Tibial nerve (tissue), 4 donors: ENCODE measurements around the gene ZC3H13. TPM values are rescaled to one million over a fixed set of nuclear protein-coding genes. Genes with fewer than 3 reads are reported as not detected.

Experiments
- DNase-seq, 2 donors: peaks; one replicate each; pipeline ENCODE4 v3.0.0-alpha.2; 2019; ENCODE audit warnings: low spot score in 2 of 2
- H3K27ac ChIP-seq, 4 donors: fragments of 200-600 bp; sonication (generic) in 3 of 4; one replicate each; pipeline ENCODE4 v1.5.1; 2017 to 2019; ENCODE audit warnings: mild to moderate bottlenecking in 1 of 4
- H3K27me3 ChIP-seq, 2 donors: fragments of 200-600 bp; sonication (generic) in 1 of 2; one replicate each; pipeline versions ENCODE4 v1.5.1 to v1.6.0; 2017 to 2019
- H3K36me3 ChIP-seq, 3 donors: fragments of 200-600 bp; sonication (generic); one replicate each; pipeline ENCODE4 v1.5.1; 2018 to 2019
- H3K4me1 ChIP-seq, 4 donors: fragments of 200-600 bp; sonication (generic) in 3 of 4; one replicate each; pipeline ENCODE4 v1.5.1; 2017 to 2019
- H3K4me3 ChIP-seq, 4 donors: fragments of 200-600 bp; sonication (generic) in 3 of 4; one replicate each; pipeline ENCODE4 v1.5.1; 2017 to 2019; ENCODE audit warnings: mild to moderate bottlenecking in 1 of 4, moderate library complexity in 1 of 4
- H3K9me3 ChIP-seq, 4 donors: fragments of 200-600 bp; sonication (generic) in 3 of 4; one replicate each; pipeline ENCODE4 v1.5.1; 2017 to 2019
- EP300 ChIP-seq, 2 donors: sonication (generic); formaldehyde crosslinking; IDR thresholded peaks; one replicate each; pipeline ENCODE4 v1.6.1; 2017; ENCODE audit warnings: antibody characterized with exemption in 2 of 2, mild to moderate bottlenecking in 1 of 2
- POLR2A ChIP-seq, 2 donors: fragments of 450-650 bp; IDR thresholded peaks; one replicate each; pipeline ENCODE4 v1.6.1; 2017; ENCODE audit warnings: antibody characterized with exemption in 2 of 2, mild to moderate bottlenecking in 2 of 2, moderate library complexity in 2 of 2
- WGBS, 2 donors: methylation state at CpG; one replicate each; pipeline ENCODE4 v1.1.5; 2018; 5-methylcytosine and 5-hydroxymethylcytosine counted together
- total RNA-seq, 4 donors: library from RNA; depleted of rRNA; stranded (reverse); fragments of >200 nt; gene quantifications; one replicate each; pipeline ENCODE4 v1.1.0, GENCODE V29; 2016
- TF ChIP-seq, protein P1 (sequence below), 5 experiments: fragments of 200-600 bp in 3 of 5; fragments of 450-650 bp in 2 of 5; sonication (generic) in 3 of 5; IDR thresholded peaks; one replicate each; pipeline ENCODE4 v1.5.1; 2016 to 2019; ENCODE audit warnings: antibody characterized with exemption in 5 of 5, mild to moderate bottlenecking in 3 of 5, moderate library complexity in 2 of 5

Gene ZC3H13
- total RNA-seq, 4 donors from 2014 or later, result 34.7 to 55.9 (median 44.2) TPM

DNA sequence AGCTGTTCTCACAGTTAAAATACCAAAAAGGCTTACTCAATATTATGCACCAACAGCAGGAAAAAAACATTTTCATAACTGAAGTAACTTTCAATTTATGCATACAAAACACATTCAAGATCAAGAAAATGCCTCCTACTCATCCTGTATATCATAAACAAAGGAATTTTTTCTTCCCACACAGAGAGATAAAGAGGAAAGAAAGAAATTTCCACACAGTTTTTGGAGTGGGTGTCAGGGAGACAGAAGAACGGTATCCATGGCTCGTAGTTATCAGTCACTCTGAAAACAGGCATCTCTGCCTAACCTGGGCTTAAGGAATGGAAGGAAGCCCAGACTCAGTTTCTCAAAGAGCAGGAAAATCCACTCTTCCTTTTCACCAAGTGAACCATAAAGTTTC lies 108.6 kb downstream of the ZC3H13 start:
- H3K36me3 ChIP-seq, result no peaks in the 10 kb centered on the region
- TF ChIP-seq, protein P1, sequence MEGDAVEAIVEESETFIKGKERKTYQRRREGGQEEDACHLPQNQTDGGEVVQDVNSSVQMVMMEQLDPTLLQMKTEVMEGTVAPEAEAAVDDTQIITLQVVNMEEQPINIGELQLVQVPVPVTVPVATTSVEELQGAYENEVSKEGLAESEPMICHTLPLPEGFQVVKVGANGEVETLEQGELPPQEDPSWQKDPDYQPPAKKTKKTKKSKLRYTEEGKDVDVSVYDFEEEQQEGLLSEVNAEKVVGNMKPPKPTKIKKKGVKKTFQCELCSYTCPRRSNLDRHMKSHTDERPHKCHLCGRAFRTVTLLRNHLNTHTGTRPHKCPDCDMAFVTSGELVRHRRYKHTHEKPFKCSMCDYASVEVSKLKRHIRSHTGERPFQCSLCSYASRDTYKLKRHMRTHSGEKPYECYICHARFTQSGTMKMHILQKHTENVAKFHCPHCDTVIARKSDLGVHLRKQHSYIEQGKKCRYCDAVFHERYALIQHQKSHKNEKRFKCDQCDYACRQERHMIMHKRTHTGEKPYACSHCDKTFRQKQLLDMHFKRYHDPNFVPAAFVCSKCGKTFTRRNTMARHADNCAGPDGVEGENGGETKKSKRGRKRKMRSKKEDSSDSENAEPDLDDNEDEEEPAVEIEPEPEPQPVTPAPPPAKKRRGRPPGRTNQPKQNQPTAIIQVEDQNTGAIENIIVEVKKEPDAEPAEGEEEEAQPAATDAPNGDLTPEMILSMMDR (IDR thresholded peaks at IDR 0.05), result no peak
- no peak for TF ChIP-seq POLR2A (IDR thresholded peaks at IDR 0.05)
- TF ChIP-seq EP300 (IDR thresholded peaks at IDR 0.05), result no peak
- H3K4me3 ChIP-seq, result no peak overlapping the region
- H3K4me1 ChIP-seq, result no peaks in the 10 kb centered on the region
- H3K27me3 ChIP-seq, result no peaks in the 10 kb centered on the region
- DNase-seq, result no peak
- H3K27ac ChIP-seq, result no peak overlapping the region
- no peaks in the 10 kb centered on the region for H3K9me3 ChIP-seq
- 29 to 40% methylated on average over 2 of the region's 2 CpGs for whole genome bisulfite sequencing, 2 donors

DNA sequence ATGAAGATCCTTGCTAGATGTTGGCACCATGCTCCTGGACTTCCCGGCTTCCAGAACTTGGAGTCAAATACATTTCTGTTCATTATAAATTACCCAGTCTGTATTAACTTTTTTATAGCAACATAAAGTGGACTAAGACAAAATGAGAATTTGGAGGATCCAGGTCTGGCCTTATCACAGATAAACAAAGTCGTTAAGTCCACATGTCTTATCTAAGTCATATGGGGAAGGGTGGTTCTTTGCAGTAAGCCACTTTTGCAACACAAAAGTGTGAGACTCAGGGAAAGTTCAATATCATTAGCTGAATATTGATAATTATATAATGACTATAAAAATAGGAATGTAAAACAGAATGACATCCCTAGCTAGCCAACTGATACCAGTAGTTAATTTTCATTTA lies 109.4 kb downstream of the ZC3H13 start:
- no peaks in the 10 kb centered on the region for H3K4me1 ChIP-seq
- no peaks in the 10 kb centered on the region for H3K27me3 ChIP-seq
- no peaks in the 10 kb centered on the region for H3K9me3 ChIP-seq
- no peak for DNase-seq
- H3K36me3 ChIP-seq, result no peaks in the 10 kb centered on the region
- no peak overlapping the region for H3K27ac ChIP-seq
- TF ChIP-seq EP300 (IDR thresholded peaks at IDR 0.05), result no peak
- TF ChIP-seq, protein P1 (IDR thresholded peaks at IDR 0.05), result no peak
- no peak overlapping the region for H3K4me3 ChIP-seq
- WGBS, 2 donors, result 89 to 92% methylated on average over 2 of the region's 2 CpGs

DNA sequence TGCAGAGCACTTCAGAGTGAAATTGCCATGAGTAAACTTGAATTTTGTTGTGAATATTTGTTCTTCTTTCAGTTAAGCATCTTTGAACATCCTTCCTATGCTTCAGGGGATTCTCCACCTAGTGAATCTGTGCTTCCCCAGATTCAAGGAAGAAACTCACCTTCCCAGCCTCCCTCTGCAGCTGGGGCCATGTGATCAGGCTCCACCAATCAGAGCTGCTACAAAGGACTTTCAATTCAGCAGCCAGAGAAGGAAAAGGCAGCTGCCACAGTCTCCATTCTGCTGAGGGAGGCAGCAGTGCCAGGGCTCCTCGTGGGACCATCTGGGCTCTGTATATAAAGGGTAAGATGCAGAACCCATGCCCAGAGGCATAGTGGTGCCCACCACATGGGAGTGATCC lies 111.3 kb downstream of the ZC3H13 start:
- Histone ChIP-seq H3K4me3 (no peak overlapping the region), H3K36me3 (no peaks in the 10 kb centered on the region), H3K27me3 (no peaks in the 10 kb centered on the region), H3K9me3 (no peaks in the 10 kb centered on the region), H3K4me1 (no peaks in the 10 kb centered on the region), H3K27ac (no peak overlapping the region)
- WGBS, 2 donors, result 33 to 92% methylated on average over 1 of the region's 1 CpG
- TF ChIP-seq, protein P1 (IDR thresholded peaks at IDR 0.05), result no peak
- TF ChIP-seq EP300 (IDR thresholded peaks at IDR 0.05) (no peak), POLR2A (IDR thresholded peaks at IDR 0.05) (no peak)
- DNase-seq, result no peak

DNA sequence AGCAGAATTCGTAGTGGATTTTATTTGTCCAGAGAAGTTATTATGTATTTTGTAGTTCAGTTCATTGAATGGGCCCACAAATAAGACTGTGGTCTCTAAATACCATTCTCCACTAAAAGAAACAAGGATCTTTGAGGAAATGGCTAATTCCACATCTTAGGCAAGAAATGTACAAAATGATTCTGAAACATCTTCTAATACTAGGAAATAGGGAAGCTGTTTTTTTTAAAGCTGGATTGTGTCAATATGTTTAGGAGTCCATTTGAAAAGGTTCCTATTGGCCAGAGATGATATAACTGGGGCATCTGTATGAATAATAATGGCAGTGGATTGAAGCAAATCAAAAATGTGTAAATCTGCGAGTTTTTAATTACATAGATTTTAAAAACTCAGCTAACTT lies 112.5 kb downstream of the ZC3H13 start:
- TF ChIP-seq POLR2A (IDR thresholded peaks at IDR 0.05) (no peak), EP300 (IDR thresholded peaks at IDR 0.05) (no peak)
- TF ChIP-seq, protein P1 (IDR thresholded peaks at IDR 0.05), result no peak
- no peak overlapping the region for H3K4me3 ChIP-seq
- no peaks in the 10 kb centered on the region for H3K36me3 ChIP-seq
- no peaks in the 10 kb centered on the region for H3K27me3 ChIP-seq
- DNase-seq, result no peak
- H3K27ac ChIP-seq, result no peak overlapping the region
- H3K9me3 ChIP-seq, result no peaks in the 10 kb centered on the region
- H3K4me1 ChIP-seq, result no peaks in the 10 kb centered on the region
- 88 to 89% methylated on average over 2 of the region's 2 CpGs for WGBS, 2 donors

DNA sequence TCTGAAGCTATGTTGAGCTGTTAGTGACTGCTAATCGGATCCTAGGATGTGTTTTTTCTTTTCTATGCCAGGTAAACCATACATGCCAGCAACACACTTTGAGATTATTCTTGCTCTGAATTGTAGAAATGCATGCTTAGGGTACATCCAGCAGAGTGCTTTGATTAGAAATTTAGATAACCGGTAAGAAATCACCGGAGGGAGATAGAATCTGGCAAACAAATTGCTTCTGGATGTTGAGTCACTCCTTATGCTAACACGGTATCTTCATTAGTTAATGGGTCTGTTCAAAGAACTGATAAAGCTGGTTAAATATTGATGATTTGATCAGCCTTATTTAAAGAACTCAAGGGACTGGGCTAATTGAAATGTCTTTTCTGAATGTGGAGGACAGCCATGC lies 115.9 kb downstream of the ZC3H13 start:
- no peaks in the 10 kb centered on the region for H3K36me3 ChIP-seq
- WGBS, 2 donors, result 61 to 73% methylated on average over 4 of the region's 4 CpGs
- H3K9me3 ChIP-seq, result no peaks in the 10 kb centered on the region
- H3K4me1 ChIP-seq, result no peaks in the 10 kb centered on the region
- TF ChIP-seq POLR2A (IDR thresholded peaks at IDR 0.05), result no peak
- TF ChIP-seq, protein P1 (IDR thresholded peaks at IDR 0.05), result no peak
- TF ChIP-seq EP300 (IDR thresholded peaks at IDR 0.05), result no peak
- H3K27me3 ChIP-seq, result no peaks in the 10 kb centered on the region
- no peak overlapping the region for H3K4me3 ChIP-seq
- DNase-seq, result no peak
- no peak overlapping the region for H3K27ac ChIP-seq
